Prostate gland (tissue), 2 donors: ENCODE data around the gene FIGN.

ENCODE experiments used
- POLR2A ChIP-seq: fragments of 450-650 bp; IDR thresholded peaks from one replicate; pipeline ENCODE4 v1.6.1; 2016; ENCODE audit warnings: antibody characterized with exemption, mild to moderate bottlenecking
- TF ChIP-seq, protein P1 (sequence below), 4 experiments: fragments of 200-600 bp in 2 of 4; fragments of 450-650 bp in 2 of 4; sonication (generic) in 2 of 4; IDR thresholded peaks; 1 replicate in 3 of 4; 2 replicates in 1 of 4; pipeline ENCODE4 v1.5.1; 2016 to 2019; ENCODE audit warnings: antibody characterized with exemption in 4 of 4, mild to moderate bottlenecking in 2 of 4, moderate library complexity in 2 of 4

DNA sequence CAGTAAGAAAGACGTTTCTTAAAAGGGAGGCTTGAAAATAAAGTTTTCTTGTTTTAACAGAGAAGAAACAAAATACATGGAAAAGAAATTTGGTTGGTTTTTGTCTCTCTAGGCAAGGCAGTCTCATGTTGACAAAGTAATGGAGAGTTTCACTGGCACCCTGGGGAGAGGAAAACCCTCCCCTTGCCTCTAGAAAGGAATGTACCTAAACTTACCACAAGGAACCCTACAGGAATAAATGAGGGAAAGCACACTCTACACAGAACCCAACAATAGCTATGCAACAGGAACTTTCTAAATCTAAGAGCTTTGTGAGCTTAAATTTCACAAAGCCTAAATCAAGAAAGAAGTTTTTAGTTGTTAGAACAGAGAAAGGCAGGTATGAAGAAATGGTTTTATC, 37.0 kb downstream of the FIGN start:
- TF ChIP-seq, protein P1, sequence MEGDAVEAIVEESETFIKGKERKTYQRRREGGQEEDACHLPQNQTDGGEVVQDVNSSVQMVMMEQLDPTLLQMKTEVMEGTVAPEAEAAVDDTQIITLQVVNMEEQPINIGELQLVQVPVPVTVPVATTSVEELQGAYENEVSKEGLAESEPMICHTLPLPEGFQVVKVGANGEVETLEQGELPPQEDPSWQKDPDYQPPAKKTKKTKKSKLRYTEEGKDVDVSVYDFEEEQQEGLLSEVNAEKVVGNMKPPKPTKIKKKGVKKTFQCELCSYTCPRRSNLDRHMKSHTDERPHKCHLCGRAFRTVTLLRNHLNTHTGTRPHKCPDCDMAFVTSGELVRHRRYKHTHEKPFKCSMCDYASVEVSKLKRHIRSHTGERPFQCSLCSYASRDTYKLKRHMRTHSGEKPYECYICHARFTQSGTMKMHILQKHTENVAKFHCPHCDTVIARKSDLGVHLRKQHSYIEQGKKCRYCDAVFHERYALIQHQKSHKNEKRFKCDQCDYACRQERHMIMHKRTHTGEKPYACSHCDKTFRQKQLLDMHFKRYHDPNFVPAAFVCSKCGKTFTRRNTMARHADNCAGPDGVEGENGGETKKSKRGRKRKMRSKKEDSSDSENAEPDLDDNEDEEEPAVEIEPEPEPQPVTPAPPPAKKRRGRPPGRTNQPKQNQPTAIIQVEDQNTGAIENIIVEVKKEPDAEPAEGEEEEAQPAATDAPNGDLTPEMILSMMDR (IDR thresholded peaks at IDR 0.05), result no peak
- TF ChIP-seq POLR2A, result no peak
